ENCODE results near the gene MTTP. TPM values are rescaled to one million over a fixed set of nuclear protein-coding genes. Genes with fewer than 3 reads are reported as not detected.
"Not testable (repeated sequence)": the region's sequence is repeated elsewhere in the genome, so short reads cannot be mapped to it uniquely, and the experiment has no call there.

MTTP gene
- under 1 TPM in 2 of 4 donors, not detected in 2; 0.50 to 0.67 TPM for total RNA-seq

GRCh38 chr4:99574530-99575324 lies at the start of gene MTTP:
MTTP (plus strand) TSS chr4:99574824; CDS start chr4:99574910, 86 bp downstream.
- H3K27ac ChIP-seq: no peak within 1 kb of the TSS
- WGBS, 2 donors: 76 to 77% methylated on average over 3 of the region's 3 CpGs

DNA sequence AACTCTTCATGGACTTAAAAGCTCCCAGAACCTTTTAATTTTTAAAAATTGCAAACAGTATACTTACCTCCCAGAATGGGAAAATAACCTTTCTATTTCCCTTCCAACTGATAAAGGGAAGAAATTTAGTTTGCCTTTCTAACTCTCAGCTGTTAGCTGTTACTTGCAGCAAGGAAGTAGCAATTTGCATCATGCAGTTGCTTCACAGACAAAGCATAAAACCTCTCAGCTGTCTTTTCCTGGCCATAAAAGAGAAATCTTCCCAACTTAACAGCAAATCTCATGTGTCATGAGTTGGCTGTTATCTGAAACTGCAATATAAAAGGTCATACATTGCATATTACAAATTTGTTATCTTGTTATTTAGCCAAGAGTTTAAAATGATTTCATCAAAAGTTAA lies 45.4 kb upstream of the MTTP start:
- no peak overlapping the region for H3K4me3 ChIP-seq (replicated peaks in 1 of 3)
- no peak for TF ChIP-seq POLR2A (IDR thresholded peaks at IDR 0.05)
- TF ChIP-seq, protein P1, sequence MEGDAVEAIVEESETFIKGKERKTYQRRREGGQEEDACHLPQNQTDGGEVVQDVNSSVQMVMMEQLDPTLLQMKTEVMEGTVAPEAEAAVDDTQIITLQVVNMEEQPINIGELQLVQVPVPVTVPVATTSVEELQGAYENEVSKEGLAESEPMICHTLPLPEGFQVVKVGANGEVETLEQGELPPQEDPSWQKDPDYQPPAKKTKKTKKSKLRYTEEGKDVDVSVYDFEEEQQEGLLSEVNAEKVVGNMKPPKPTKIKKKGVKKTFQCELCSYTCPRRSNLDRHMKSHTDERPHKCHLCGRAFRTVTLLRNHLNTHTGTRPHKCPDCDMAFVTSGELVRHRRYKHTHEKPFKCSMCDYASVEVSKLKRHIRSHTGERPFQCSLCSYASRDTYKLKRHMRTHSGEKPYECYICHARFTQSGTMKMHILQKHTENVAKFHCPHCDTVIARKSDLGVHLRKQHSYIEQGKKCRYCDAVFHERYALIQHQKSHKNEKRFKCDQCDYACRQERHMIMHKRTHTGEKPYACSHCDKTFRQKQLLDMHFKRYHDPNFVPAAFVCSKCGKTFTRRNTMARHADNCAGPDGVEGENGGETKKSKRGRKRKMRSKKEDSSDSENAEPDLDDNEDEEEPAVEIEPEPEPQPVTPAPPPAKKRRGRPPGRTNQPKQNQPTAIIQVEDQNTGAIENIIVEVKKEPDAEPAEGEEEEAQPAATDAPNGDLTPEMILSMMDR (IDR thresholded peaks at IDR 0.05): no peak
- H3K27ac ChIP-seq: no peak overlapping the region
- intact Hi-C loops (cut with DNase I): no loop called here
- H3K4me1 ChIP-seq: no peaks in the 10 kb centered on the region
- H3K27me3 ChIP-seq: no peaks in the 10 kb centered on the region
- H3K36me3 ChIP-seq: no peaks in the 10 kb centered on the region
- DNase-seq: no peak
- H3K9me3 ChIP-seq: no peaks in the 10 kb centered on the region

More at GRCh38 chr4:99574530-99575324, at the start of gene MTTP:
- intact Hi-C loops (cut with DNase I): loop anchor here (10.0 kb wide), 1 partner anchor 230 kb away; no protein-coding TSS in a partner anchor
- Histone ChIP-seq H3K4me1 (no peaks in the 10 kb centered on the region), H3K9me3 (no peaks in the 10 kb centered on the region), H3K4me3 (replicated peaks in 1 of 3) (no peak within 1 kb of the TSS), H3K27me3 (no peaks in the 10 kb centered on the region), H3K36me3 (no peaks in the 10 kb centered on the region)
- no peak for DNase-seq
- no peak for TF ChIP-seq POLR2A (IDR thresholded peaks at IDR 0.05)
- TF ChIP-seq, protein P1 (IDR thresholded peaks at IDR 0.05): no peak

GRCh38 chr4:99529956-99530355 lies 44.7 kb upstream of the MTTP start:
- DNase-seq: no peak
- Histone ChIP-seq H3K27ac (no peak overlapping the region), H3K4me3 (replicated peaks in 1 of 3) (no peak overlapping the region), H3K36me3 (no peaks in the 10 kb centered on the region), H3K4me1 (no peaks in the 10 kb centered on the region), H3K9me3 (no peaks in the 10 kb centered on the region), H3K27me3 (no peaks in the 10 kb centered on the region)
- TF ChIP-seq POLR2A (IDR thresholded peaks at IDR 0.05): no peak
- TF ChIP-seq, protein P1 (IDR thresholded peaks at IDR 0.05): no peak
- 73 to 77% methylated on average over 3 of the region's 3 CpGs for WGBS, 2 donors
- intact Hi-C loops (cut with DNase I): no loop called here

GRCh38 chr4:99534699-99535098 lies 39.9 kb upstream of the MTTP start:
- H3K4me3 ChIP-seq (replicated peaks in 1 of 3); intact Hi-C loops (cut with DNase I); H3K27me3 ChIP-seq; DNase-seq; H3K27ac ChIP-seq; H3K9me3 ChIP-seq; H3K36me3 ChIP-seq; H3K4me1 ChIP-seq: not testable (repeated sequence)
- WGBS, 2 donors: 71 to 74% methylated on average over 3 of the region's 3 CpGs

- WGBS, 2 donors: 33 to 49% methylated on average over 1 to 2 of the region's 2 CpGs
Observed at GRCh38 chr4:99536271-99536670, 38.4 kb upstream of the MTTP start.

More at GRCh38 chr4:99536271-99536670, 38.4 kb upstream of the MTTP start:
- TF ChIP-seq, protein P1 (IDR thresholded peaks at IDR 0.05): no peak
- TF ChIP-seq POLR2A (IDR thresholded peaks at IDR 0.05): no peak
- intact Hi-C loops (cut with DNase I): no loop called here
- H3K27ac ChIP-seq: no peak overlapping the region
- H3K27me3 ChIP-seq: no peaks in the 10 kb centered on the region
- H3K9me3 ChIP-seq: no peaks in the 10 kb centered on the region
- no peaks in the 10 kb centered on the region for H3K36me3 ChIP-seq
- DNase-seq: no peak
- no peak overlapping the region for H3K4me3 ChIP-seq (replicated peaks in 1 of 3)
- H3K4me1 ChIP-seq: no peaks in the 10 kb centered on the region

All from thyroid gland (tissue), 4 donors.